Measurements from ENCODE around the gene ATG10. TPM values are rescaled to one million over a fixed set of nuclear protein-coding genes. Genes with fewer than 3 reads are reported as not detected.

The ATG10 gene
- total RNA-seq, 1 experiment from 2014 or later, result 7.6 TPM

- Histone ChIP-seq H3K4me2 (ENCODE audit: insufficient read depth, insufficient read length, low read length) (no peak overlapping the region), H4K5ac (ENCODE audit: insufficient read length, low read depth, low read length) (no peak overlapping the region), H3K14ac (ENCODE audit: insufficient read depth, low read length) (no peak overlapping the region), H3K9ac (ENCODE audit: extremely low read depth, insufficient read length, low read length) (no peak overlapping the region), H4K8ac (replicated peaks; ENCODE audit: insufficient read length, low read depth, low read length) (no peak overlapping the region), H3K27ac (ENCODE audit: insufficient read length, low read depth, low read length) (no peak overlapping the region), H3K18ac (ENCODE audit: insufficient read length, low read depth, low read length) (no peak overlapping the region), H3K9me3 (ENCODE audit: control insufficient read depth, low read depth, low read length) (no peaks in the 10 kb centered on the region), H3K4ac (ENCODE audit: low read depth, low read length) (no peak overlapping the region), H3K4me1 (ENCODE audit: insufficient read depth, low read length) (peaks cover 4% of the 10 kb centered on the region; the same call in 1 of the 2 replicates), H2AK5ac (ENCODE audit: insufficient read length, low read length) (no peak overlapping the region), H2BK120ac (ENCODE audit: low read depth, low read length, poor library complexity, severe bottlenecking) (no peak overlapping the region), H2BK5ac (ENCODE audit: insufficient read length, low read length) (no peak overlapping the region), H3K79me1 (ENCODE audit: insufficient read depth, low read depth, low read length, poor library complexity, severe bottlenecking) (no peaks in the 10 kb centered on the region), H3T11ph (ENCODE audit: low read length) (no peak overlapping the region), H3K27me3 (ENCODE audit: insufficient read depth, low read length) (no peaks in the 10 kb centered on the region; the same call in 1 of the 2 replicates), H2AFZ (ENCODE audit: low read length) (no peak overlapping the region), H3K56ac (ENCODE audit: insufficient read length, low read depth, low read length) (no peak overlapping the region), H3K79me2 (ENCODE audit: insufficient read depth, low read length) (no peaks in the 10 kb centered on the region), H3K23me2 (ENCODE audit: insufficient read length, low read depth, low read length, poor library complexity, severe bottlenecking) (no peaks in the 10 kb centered on the region), H2BK12ac (ENCODE audit: insufficient read length, low read depth, low read length) (no peak overlapping the region), H2BK15ac (ENCODE audit: low read depth, low read length) (no peak overlapping the region), H2BK20ac (ENCODE audit: low read depth, low read length, poor library complexity, severe bottlenecking) (no peak overlapping the region), H4K91ac (ENCODE audit: insufficient read length, low read depth, low read length) (no peak overlapping the region), H4K20me1 (ENCODE audit: control insufficient read depth, insufficient read depth, insufficient read length) (no peaks in the 10 kb centered on the region), H3K23ac (ENCODE audit: insufficient read length, low read depth, low read length) (no peak overlapping the region)
- peaks cover 55 to 56% of the 10 kb centered on the region in 2 experiments for H3K4me1 Mint-ChIP-seq
- no peak for DNase-seq
- H3K4me3 Mint-ChIP-seq, result no peak overlapping the region
- peaks cover 0 to 5% (median 2%) of the 10 kb centered on the region in 3 experiments; a peak in 4 of 7 replicates for H3K36me3 Mint-ChIP-seq (ENCODE audit: insufficient read depth in 1 of 3, low read depth in 3 of 3)
- H3K27me3 Mint-ChIP-seq (ENCODE audit: low read depth), result peaks cover under 1% of the 10 kb centered on the region; the same call in 1 of the 2 replicates
- WGBS (ENCODE audit: extremely low coverage, insufficient read length, low lambda C conversion rate), result no CpG with 5 or more reads among the region's 2 CpGs
- peaks cover 3 to 4% of the 10 kb centered on the region in 2 experiments; a peak in 3 of 5 replicates for H3K9me3 Mint-ChIP-seq
- TF ChIP-seq CTCF (conservative IDR thresholded peaks at IDR 0.05), result no peak
- no peak overlapping the region for H3K27ac Mint-ChIP-seq
Measured at GRCh38 chr5:82295959-82296531, 324.2 kb downstream of the ATG10 start.

Data from H9 (cell line).